ENCODE measurements around the gene WDR83. TPM values are rescaled to one million over a fixed set of nuclear protein-coding genes. Genes with fewer than 3 reads are reported as not detected.
A peak's percentile ranks its signal among the peaks of the same experiment; 100 is the strongest.
"Not testable (repeated sequence)": the region's sequence is repeated elsewhere in the genome, so short reads cannot be mapped to it uniquely, and the experiment has no call there.

The WDR83 gene
- total and polyA plus RNA-seq, 2 experiments from 2014 or later: 12.5 to 18.5 TPM

- no peak for DNase-seq (ENCODE audit: low spot score)
- Mint-ChIP-seq H3K4me1 (no peaks in the 10 kb centered on the region), H3K27me3 (ENCODE audit: insufficient read depth, low read depth, poor library complexity) (peaks cover 2% of the 10 kb centered on the region), H3K27ac (no peak overlapping the region), H3K9me3 (no peaks in the 10 kb centered on the region), H3K4me3 (no peak overlapping the region), H3K36me3 (ENCODE audit: low read depth) (peaks cover 90% of the 10 kb centered on the region)
- Histone ChIP-seq H3F3A (replicated peaks; ENCODE audit: low read depth) (peaks cover 53% of the 10 kb centered on the region), H3K4me1 (ENCODE audit: insufficient read depth) (no peaks in the 10 kb centered on the region), H2AFZ (no peak overlapping the region), H3K27ac (ENCODE audit: low read depth) (no peak overlapping the region), H3K79me2 (replicated peaks; ENCODE audit: insufficient read depth) (peaks cover 5% of the 10 kb centered on the region), H3K9me2 (ENCODE audit: insufficient read depth) (no peaks in the 10 kb centered on the region), H3K4me3 (no peak overlapping the region), H3K27me3 (ENCODE audit: insufficient read depth) (no peaks in the 10 kb centered on the region), H3K36me3 (ENCODE audit: insufficient read depth) (peaks cover 67% of the 10 kb centered on the region), H3K4me2 (no peak overlapping the region), H4K20me1 (replicated peaks; ENCODE audit: insufficient read depth) (peaks cover 29% of the 10 kb centered on the region)
- no peak for TF ChIP-seq JUNB (IDR thresholded peaks at IDR 0.05; ENCODE audit: unreplicated experiment)
- no peak for ATAC-seq
Measured at GRCh38 chr19:12711187-12711586, 44.6 kb downstream of the WDR83 start.

- H3K4me3 Mint-ChIP-seq; H3K27me3 ChIP-seq (ENCODE audit: insufficient read depth): not testable (repeated sequence)
- H3K36me3 ChIP-seq (ENCODE audit: insufficient read depth): peaks cover 65% of the 10 kb centered on the region
Measured at GRCh38 chr19:12712077-12712476, 45.5 kb downstream of the WDR83 start.

DNA sequence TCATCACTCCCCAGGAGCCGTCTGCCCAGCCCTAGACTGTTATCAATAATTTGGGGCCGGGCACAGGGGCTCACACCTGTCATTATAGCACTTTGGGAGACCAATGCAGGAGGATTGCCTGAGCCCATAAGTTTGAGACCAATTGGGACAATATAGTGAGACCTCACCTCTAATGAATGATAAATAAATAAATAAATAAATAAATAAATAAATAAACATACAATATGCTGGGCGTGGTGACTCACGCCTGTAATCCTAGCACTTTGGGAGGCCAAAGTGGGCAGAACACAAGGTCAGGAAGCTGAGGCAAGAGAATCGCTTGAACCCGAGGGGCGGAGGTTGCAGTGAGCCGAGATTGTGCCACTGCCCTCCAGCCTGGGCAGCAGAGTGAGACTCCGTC, 46.7 kb downstream of the WDR83 start:
- H3K79me2 ChIP-seq (replicated peaks; ENCODE audit: insufficient read depth): peaks cover 26% of the 10 kb centered on the region
- not testable (repeated sequence) for H3K9me3 Mint-ChIP-seq; H3K4me1 Mint-ChIP-seq; H3K4me2 ChIP-seq; H3K27me3 ChIP-seq (ENCODE audit: insufficient read depth); H3K27ac Mint-ChIP-seq; H3K27ac ChIP-seq (ENCODE audit: low read depth); DNase-seq (ENCODE audit: low spot score); H3K4me3 Mint-ChIP-seq; H2AFZ ChIP-seq; H3K9me2 ChIP-seq (ENCODE audit: insufficient read depth); ATAC-seq; H3K4me3 ChIP-seq; H3K27me3 Mint-ChIP-seq (ENCODE audit: insufficient read depth, low read depth, poor library complexity); H3K4me1 ChIP-seq (ENCODE audit: insufficient read depth)
- peaks cover 60% of the 10 kb centered on the region for H3K36me3 ChIP-seq (ENCODE audit: insufficient read depth)
- peaks cover 49% of the 10 kb centered on the region for H3F3A ChIP-seq (replicated peaks; ENCODE audit: low read depth)
- H3K36me3 Mint-ChIP-seq (ENCODE audit: low read depth): peaks cover 86% of the 10 kb centered on the region
- H4K20me1 ChIP-seq (replicated peaks; ENCODE audit: insufficient read depth): peaks cover 44% of the 10 kb centered on the region

More at GRCh38 chr19:12712077-12712476, 45.5 kb downstream of the WDR83 start:
- Histone ChIP-seq H3K79me2 (replicated peaks; ENCODE audit: insufficient read depth) (peaks cover 14% of the 10 kb centered on the region), H3F3A (replicated peaks; ENCODE audit: low read depth) (peaks cover 50% of the 10 kb centered on the region), H4K20me1 (replicated peaks; ENCODE audit: insufficient read depth) (peaks cover 35% of the 10 kb centered on the region)
- not testable (repeated sequence) for H3K27me3 Mint-ChIP-seq (ENCODE audit: insufficient read depth, low read depth, poor library complexity); H3K4me2 ChIP-seq; DNase-seq (ENCODE audit: low spot score); H2AFZ ChIP-seq; H3K4me3 ChIP-seq; H3K4me1 ChIP-seq (ENCODE audit: insufficient read depth); H3K27ac Mint-ChIP-seq; H3K9me3 Mint-ChIP-seq; H3K9me2 ChIP-seq (ENCODE audit: insufficient read depth); H3K27ac ChIP-seq (ENCODE audit: low read depth); ATAC-seq; H3K4me1 Mint-ChIP-seq
- H3K36me3 Mint-ChIP-seq (ENCODE audit: low read depth): peaks cover 89% of the 10 kb centered on the region
- TF ChIP-seq CTCF (conservative IDR thresholded peaks at IDR 0.05; ENCODE audit: low read depth in 2 of 2) (peak; percentile 9 to 49; a peak in 2 of 4 replicates), CREB1 (CRISPR knock-in tag; IDR thresholded peaks at IDR 0.05; ENCODE audit: low read depth) (peak; percentile 58; the same call in 1 of the 2 replicates)

DNA sequence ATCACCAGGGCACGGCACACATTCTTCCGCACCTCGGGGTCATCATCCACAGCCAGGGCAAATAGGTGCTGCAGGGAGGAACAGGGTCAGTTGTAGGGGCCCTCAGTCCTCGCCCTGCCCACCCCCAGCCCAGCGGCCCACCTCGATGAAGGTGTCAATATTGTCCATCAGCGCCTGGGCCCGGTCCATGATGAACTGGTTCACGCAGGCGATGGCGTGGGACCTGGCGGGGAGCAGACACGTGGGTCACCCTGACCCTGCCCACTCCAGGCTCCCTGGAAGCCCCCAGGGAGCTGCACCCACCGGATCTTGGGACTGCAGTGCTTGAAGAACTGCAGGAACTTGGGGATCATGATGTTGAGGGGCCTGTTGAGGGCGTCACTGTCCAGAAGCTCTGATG, 48.5 kb downstream of the WDR83 start:
- H3K4me3 Mint-ChIP-seq: no peak overlapping the region
- Histone ChIP-seq H2AFZ (no peak overlapping the region), H3K27me3 (ENCODE audit: insufficient read depth) (no peaks in the 10 kb centered on the region), H4K20me1 (replicated peaks; ENCODE audit: insufficient read depth) (peaks cover 45% of the 10 kb centered on the region), H3K4me1 (ENCODE audit: insufficient read depth) (peaks cover 2% of the 10 kb centered on the region; the same call in 1 of the 2 replicates), H3K27ac (ENCODE audit: low read depth) (no peak overlapping the region), H3K4me3 (no peak overlapping the region), H3F3A (replicated peaks; ENCODE audit: low read depth) (peaks cover 55% of the 10 kb centered on the region), H3K4me2 (no peak overlapping the region), H3K79me2 (replicated peaks; ENCODE audit: insufficient read depth) (peaks cover 44% of the 10 kb centered on the region), H3K9me2 (ENCODE audit: insufficient read depth) (no peaks in the 10 kb centered on the region), H3K36me3 (ENCODE audit: insufficient read depth) (peaks cover 49% of the 10 kb centered on the region)
- ATAC-seq (no peak), DNase-seq (ENCODE audit: low spot score) (no peak)
- peaks cover 4% of the 10 kb centered on the region; the same call in 1 of the 3 replicates for H3K9me3 Mint-ChIP-seq
- peaks cover 5% of the 10 kb centered on the region for H3K27me3 Mint-ChIP-seq (ENCODE audit: insufficient read depth, low read depth, poor library complexity)
- no peak for TF ChIP-seq STAT1 (IDR thresholded peaks at IDR 0.05; ENCODE audit: unreplicated experiment)
- no peak for TF ChIP-seq CTCF (conservative IDR thresholded peaks at IDR 0.05; ENCODE audit: low read depth in 2 of 2)
- TF ChIP-seq POLR2AphosphoS5 (IDR thresholded peaks at IDR 0.05; ENCODE audit: low read depth): no peak
- no peak for TF ChIP-seq JUNB (IDR thresholded peaks at IDR 0.05; ENCODE audit: unreplicated experiment)
- TF ChIP-seq CREB1 (CRISPR knock-in tag; IDR thresholded peaks at IDR 0.05; ENCODE audit: low read depth): no peak
- no peaks in the 10 kb centered on the region; the same call in 2 of the 3 replicates for H3K4me1 Mint-ChIP-seq
- H3K27ac Mint-ChIP-seq: no peak overlapping the region
- H3K36me3 Mint-ChIP-seq (ENCODE audit: low read depth): peaks cover 85% of the 10 kb centered on the region
